Liver (tissue), 9 donors: ENCODE results near the gene ADAP1. TPM values are rescaled to one million over a fixed set of nuclear protein-coding genes. Genes with fewer than 3 reads are reported as not detected.

Source experiments
- DNase-seq: peaks from one replicate; pipeline ENCODE4 v3.0.0-alpha.2; 2017; ENCODE audit warnings: low spot score
- H3K27ac ChIP-seq, 2 donors: one replicate each; pipeline ENCODE4 v1.7.0; 2013; ENCODE audit warnings: inconsistent platforms in 2 of 2, low read length in 2 of 2, control low read depth in 1 of 2, low read depth in 1 of 2, mild to moderate bottlenecking in 1 of 2
- H3K27me3 ChIP-seq, 4 donors: one replicate each; pipeline versions ENCODE4 v1.6.1 to v1.7.0; 2013; ENCODE audit warnings: low read length in 3 of 4, inconsistent platforms in 1 of 4, mild to moderate bottlenecking in 1 of 4, moderate library complexity in 1 of 4; ENCODE audit not compliant: control insufficient read depth in 4 of 4, insufficient read depth in 4 of 4
- H3K36me3 ChIP-seq, 4 donors: one replicate each; pipeline versions ENCODE4 v1.6.1 to v1.7.0; 2013; ENCODE audit warnings: low read length in 3 of 4, mild to moderate bottlenecking in 3 of 4, low read depth in 1 of 4, moderate library complexity in 1 of 4; ENCODE audit not compliant: control insufficient read depth in 4 of 4, insufficient read depth in 3 of 4
- H3K4me1 ChIP-seq, 4 donors: one replicate each; pipeline versions ENCODE4 v1.6.1 to v1.7.0; 2013; ENCODE audit warnings: low read length in 3 of 4, mild to moderate bottlenecking in 3 of 4, moderate library complexity in 1 of 4; ENCODE audit not compliant: control insufficient read depth in 4 of 4, insufficient read depth in 4 of 4
- H3K4me3 ChIP-seq, 3 donors: one replicate each; pipeline versions ENCODE4 v1.6.1 to v1.7.0; 2013; ENCODE audit warnings: low read length in 3 of 3, control low read depth in 1 of 3, low read depth in 1 of 3, mild to moderate bottlenecking in 1 of 3
- H3K9ac ChIP-seq, 2 donors: one replicate each; pipeline ENCODE4 v1.7.0; 2013; ENCODE audit warnings: low read length in 2 of 2, mild to moderate bottlenecking in 2 of 2, moderate library complexity in 2 of 2, control low read depth in 1 of 2, low read depth in 1 of 2
- H3K9me3 ChIP-seq, 4 donors: one replicate each; pipeline versions ENCODE4 v1.6.1 to v1.7.0; 2013; ENCODE audit warnings: low read length in 3 of 4; ENCODE audit not compliant: control insufficient read depth in 4 of 4
- ATF3 ChIP-seq: IDR thresholded peaks from 2 replicates; pipeline ENCODE4 v1.6.1; 2016; ENCODE audit warnings: antibody characterized with exemption
- EGR1 ChIP-seq, 2 donors: IDR thresholded peaks; 2 replicates each; pipeline ENCODE4 v1.6.1; 2016 to 2018; ENCODE audit warnings: antibody characterized with exemption in 2 of 2, low read depth in 2 of 2
- FOXA1 ChIP-seq: IDR thresholded peaks from 2 replicates; pipeline ENCODE4 v1.6.1; 2016; ENCODE audit warnings: antibody characterized with exemption
- FOXA2 ChIP-seq: IDR thresholded peaks from 2 replicates; pipeline ENCODE4 v1.6.1; 2016; ENCODE audit warnings: antibody characterized with exemption
- GABPA ChIP-seq, 2 donors: IDR thresholded peaks in 1 of 2; conservative IDR thresholded peaks in 1 of 2; 2 replicates each; pipeline ENCODE4 v1.6.1; 2016; ENCODE audit warnings: antibody characterized with exemption in 2 of 2, mild to moderate bottlenecking in 1 of 2, moderate library complexity in 1 of 2
- HNF4A ChIP-seq, 2 donors: conservative IDR thresholded peaks; 2 replicates each; pipeline ENCODE4 v1.6.1; 2016; ENCODE audit warnings: antibody characterized with exemption in 2 of 2, mild to moderate bottlenecking in 2 of 2
- HNF4G ChIP-seq: IDR thresholded peaks from 2 replicates; pipeline ENCODE4 v1.6.1; 2016; ENCODE audit warnings: antibody characterized with exemption
- JUND ChIP-seq, 2 donors: IDR thresholded peaks; 2 replicates each; pipeline ENCODE4 v1.6.1; 2016; ENCODE audit warnings: antibody characterized with exemption in 2 of 2
- MAX ChIP-seq: IDR thresholded peaks from 2 replicates; pipeline ENCODE4 v1.6.1; 2016; ENCODE audit warnings: antibody characterized with exemption
- NR2F2 ChIP-seq: IDR thresholded peaks from 2 replicates; pipeline ENCODE4 v1.6.1; 2016; ENCODE audit warnings: antibody characterized with exemption
- RAD21 ChIP-seq, 2 donors: IDR thresholded peaks; 2 replicates each; pipeline ENCODE4 v1.6.1; 2016; ENCODE audit warnings: antibody characterized with exemption in 2 of 2, mild to moderate bottlenecking in 2 of 2
- REST ChIP-seq: IDR thresholded peaks from 2 replicates; pipeline ENCODE4 v1.6.1; 2016; ENCODE audit warnings: antibody characterized with exemption, mild to moderate bottlenecking
- RXRA ChIP-seq, 2 donors: IDR thresholded peaks; 2 replicates each; pipeline ENCODE4 v1.6.1; 2017 to 2018; ENCODE audit warnings: antibody characterized with exemption in 2 of 2, mild to moderate bottlenecking in 1 of 2
- SP1 ChIP-seq: IDR thresholded peaks from 2 replicates; pipeline ENCODE4 v1.6.1; 2018; ENCODE audit warnings: antibody characterized with exemption, mild to moderate bottlenecking
- TAF1 ChIP-seq: conservative IDR thresholded peaks from 2 replicates; pipeline ENCODE4 v1.6.1; 2016; ENCODE audit warnings: antibody characterized with exemption, mild to moderate bottlenecking
- YY1 ChIP-seq: IDR thresholded peaks from 2 replicates; pipeline ENCODE4 v1.6.1; 2016; ENCODE audit warnings: antibody characterized with exemption, mild to moderate bottlenecking
- WGBS: extraction: QIAGEN DNeasy Blood & Tissue Kit; methylation state at CpG from one replicate; pipeline ENCODE4 v1.1.7; 2013; 5-methylcytosine and 5-hydroxymethylcytosine counted together
- polyA plus RNA-seq, 2 donors: library from polyadenylated mRNA; stranded (reverse) in 1 of 2; unstranded in 1 of 2; fragments of 200-250 nt in 1 of 2; fragments of >200 nt in 1 of 2; fragmentation: Nextera tagmentation in 1 of 2; extraction: Ambion mirVana in 1 of 2; gene quantifications; one replicate each; pipeline versions ENCODE4 v1.2.1 to v1.2.3, GENCODE V29; 2013 to 2015
- total RNA-seq, 2 donors: library from RNA; depleted of rRNA; stranded (reverse); fragments of >200 nt; gene quantifications; one replicate each; pipeline ENCODE4 v1.2.3, GENCODE V29; 2014
- donor health status: healthy.
- donor health status: healthy.
- donor health status: healthy.
- donor health status: healthy.
- donor health status: healthy.

The ADAP1 gene
- total and polyA plus RNA-seq, 4 donors: 0.46 to 3.7 (median 2.7) TPM

GRCh38 chr7:901041-901387 is 53.5 kb downstream of the ADAP1 start:
- 65% methylated on average over 8 of the region's 8 CpGs for WGBS
- no peak for DNase-seq
- Histone ChIP-seq H3K27me3 (no peaks in the 10 kb centered on the region), H3K9ac (no peak overlapping the region), H3K4me3 (no peak overlapping the region), H3K4me1 (peaks cover 2 to 14% (median 7%) of the 10 kb centered on the region in 4 donors), H3K36me3 (peaks cover 3 to 12% (median 6%) of the 10 kb centered on the region in 4 donors), H3K9me3 (no peaks in the 10 kb centered on the region), H3K27ac (no peak overlapping the region)
- TF ChIP-seq HNF4A (conservative IDR thresholded peaks at IDR 0.05): no peak
- TF ChIP-seq ATF3: no peak
- no peak for TF ChIP-seq FOXA2
- no peak for TF ChIP-seq SP1
- TF ChIP-seq REST: no peak
- TF ChIP-seq EGR1 (IDR thresholded peaks at IDR 0.05; ENCODE audit: low read depth in 2 of 2): no peak
- TF ChIP-seq FOXA1: no peak

- Histone ChIP-seq H3K9me3 (no peaks in the 10 kb centered on the region), H3K4me1 (peaks cover 2 to 14% (median 8%) of the 10 kb centered on the region in 4 donors), H3K27ac (no peak overlapping the region), H3K27me3 (no peaks in the 10 kb centered on the region), H3K36me3 (peaks cover 8 to 14% (median 11%) of the 10 kb centered on the region in 4 donors), H3K4me3 (no peak overlapping the region), H3K9ac (no peak overlapping the region)
- no peak for TF ChIP-seq HNF4A (conservative IDR thresholded peaks at IDR 0.05)
- no peak for TF ChIP-seq SP1
- TF ChIP-seq GABPA (IDR thresholded peaks at IDR 0.05 in 1 of 2, conservative IDR thresholded peaks at IDR 0.05 in 1 of 2): no peak
- TF ChIP-seq MAX: no peak
- TF ChIP-seq FOXA1: no peak
- TF ChIP-seq ATF3: no peak
- TF ChIP-seq RAD21 (IDR thresholded peaks at IDR 0.05): no peak
- TF ChIP-seq YY1: no peak
- TF ChIP-seq FOXA2: no peak
- TF ChIP-seq RXRA (IDR thresholded peaks at IDR 0.05): no peak
- no peak for TF ChIP-seq NR2F2
- TF ChIP-seq TAF1: no peak
- no peak for TF ChIP-seq HNF4G
- TF ChIP-seq JUND (IDR thresholded peaks at IDR 0.05): no peak
- WGBS: 80% methylated on average over 26 of the region's 26 CpGs
- no peak for DNase-seq
Observed at GRCh38 chr7:900331-901040, 54.0 kb downstream of the ADAP1 start.
